ENCODE data around the gene CCR9. TPM values are rescaled to one million over a fixed set of nuclear protein-coding genes. Genes with fewer than 3 reads are reported as not detected.
A peak's percentile ranks its signal among the peaks of the same experiment; 100 is the strongest.

The CCR9 gene
- total RNA-seq, 1 donor from 2014 or later = not detected

- Mint-ChIP-seq H3K4me1 (ENCODE audit: low read depth) (peaks cover 2% of the 10 kb centered on the region), H3K36me3 (ENCODE audit: insufficient read depth) (peaks cover 4% of the 10 kb centered on the region), H3K27ac (no peak overlapping the region), H3K27me3 (no peaks in the 10 kb centered on the region), H3K4me3 (ENCODE audit: low read depth) (no peak overlapping the region), H3K9me3 (ENCODE audit: low read depth) (no peaks in the 10 kb centered on the region)
- no peak for DNase-seq (ENCODE audit: low spot score, unreplicated experiment)
- no peak for TF ChIP-seq CTCF (IDR thresholded peaks at IDR 0.05; ENCODE audit: unreplicated experiment)
Observed at GRCh38 chr3:45914362-45915058, 28.2 kb downstream of the CCR9 start.

- Mint-ChIP-seq H3K9me3 (ENCODE audit: low read depth) (no peaks in the 10 kb centered on the region), H3K4me1 (ENCODE audit: low read depth) (peaks cover 2% of the 10 kb centered on the region), H3K27ac (no peak overlapping the region), H3K36me3 (ENCODE audit: insufficient read depth) (peaks cover 4% of the 10 kb centered on the region), H3K4me3 (ENCODE audit: low read depth) (no peak overlapping the region), H3K27me3 (no peaks in the 10 kb centered on the region)
- TF ChIP-seq CTCF (IDR thresholded peaks at IDR 0.05; ENCODE audit: unreplicated experiment) = no peak
- no peak for DNase-seq (ENCODE audit: low spot score, unreplicated experiment)
Observed at GRCh38 chr3:45915059-45915439, 28.7 kb downstream of the CCR9 start.

DNA sequence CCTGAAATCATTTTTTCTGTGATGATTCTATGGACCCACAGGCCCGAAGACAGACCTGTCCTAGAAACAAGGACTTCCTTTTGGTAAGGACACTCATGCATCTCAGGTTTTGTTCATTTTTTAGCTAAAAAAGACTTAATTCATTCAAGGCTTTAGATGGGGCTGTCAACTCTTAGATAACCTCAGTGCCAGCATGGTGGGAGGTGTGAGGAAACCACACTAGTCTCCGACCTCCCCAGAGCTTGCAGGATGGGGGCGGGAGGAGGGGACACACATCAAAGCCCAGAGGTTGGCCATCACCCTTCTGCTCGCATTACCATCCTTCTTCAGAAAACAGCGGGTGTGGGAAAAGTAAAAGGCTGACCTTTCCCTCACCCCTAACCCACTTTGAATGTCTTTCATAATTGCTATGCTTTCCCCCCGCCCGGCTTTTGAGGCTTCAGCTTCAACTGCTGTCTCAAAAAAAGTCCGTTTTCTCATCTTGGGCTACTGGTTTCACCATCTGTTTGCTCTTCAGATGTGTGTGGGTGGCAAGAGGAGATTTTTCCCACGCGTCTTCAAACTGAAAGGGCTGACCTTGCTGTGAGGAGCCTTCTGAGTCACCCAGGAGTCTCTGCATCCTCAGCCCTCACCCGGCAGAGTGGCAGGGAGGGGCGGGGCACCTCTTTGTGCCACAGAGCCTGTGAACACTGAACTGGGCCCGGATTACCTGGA lies 29.3 kb downstream of the CCR9 start:
- H3K36me3 Mint-ChIP-seq (ENCODE audit: insufficient read depth) = peaks cover 7% of the 10 kb centered on the region
- no peak overlapping the region for H3K4me3 Mint-ChIP-seq (ENCODE audit: low read depth)
- H3K27me3 Mint-ChIP-seq = no peaks in the 10 kb centered on the region
- no peak for TF ChIP-seq CTCF (IDR thresholded peaks at IDR 0.05; ENCODE audit: unreplicated experiment)
- no peak overlapping the region for H3K27ac Mint-ChIP-seq
- H3K4me1 Mint-ChIP-seq (ENCODE audit: low read depth) = peaks cover 2% of the 10 kb centered on the region
- no peak for DNase-seq (ENCODE audit: low spot score, unreplicated experiment)
- H3K9me3 Mint-ChIP-seq (ENCODE audit: low read depth) = no peaks in the 10 kb centered on the region

- TF ChIP-seq CTCF (IDR thresholded peaks at IDR 0.05; ENCODE audit: unreplicated experiment) = no peak
- H3K9me3 Mint-ChIP-seq (ENCODE audit: low read depth) = no peaks in the 10 kb centered on the region
- H3K27me3 Mint-ChIP-seq = no peaks in the 10 kb centered on the region
- H3K4me1 Mint-ChIP-seq (ENCODE audit: low read depth) = peaks cover 2% of the 10 kb centered on the region
- H3K4me3 Mint-ChIP-seq (ENCODE audit: low read depth) = no peak overlapping the region
- DNase-seq (ENCODE audit: low spot score, unreplicated experiment) = no peak
- H3K36me3 Mint-ChIP-seq (ENCODE audit: insufficient read depth) = peaks cover 12% of the 10 kb centered on the region
- peak overlapping the region; percentile 76 for H3K27ac Mint-ChIP-seq
Observed at GRCh38 chr3:45917146-45917898, 31.0 kb downstream of the CCR9 start.
